ENCODE results near the gene FRMPD1. TPM values are rescaled to one million over a fixed set of nuclear protein-coding genes. Genes with fewer than 3 reads are reported as not detected.

FRMPD1 gene
- total and polyA plus RNA-seq, 2 of the 4 experiments (the other 2 are of a cell fraction), result not detected

GRCh38 chr9:37775216-37775919 is 124.6 kb downstream of the FRMPD1 start (continued):
- TF ChIP-seq ELK1 (IDR thresholded peaks at IDR 0.05; ENCODE audit: borderline replicate concordance, low read depth, low read length), result no peak

GRCh38 chr9:37776328-37776727 is 125.6 kb downstream of the FRMPD1 start:
- H4K20me1 ChIP-seq (ENCODE audit: insufficient read depth, low read length), result no peaks in the 10 kb centered on the region; the same call in 1 of the 2 replicates
- H3K9me1 ChIP-seq (ENCODE audit: insufficient read depth, low read length), result peaks cover 9% of the 10 kb centered on the region; the same call in 1 of the 2 replicates
- no peak overlapping the region for H2BK20ac ChIP-seq (ENCODE audit: low read depth, low read length)
- H3K4me2 ChIP-seq (ENCODE audit: low read depth, low read length), result no peak overlapping the region
- no peak overlapping the region for H3K18ac ChIP-seq (ENCODE audit: low read depth, low read length)
- no peak overlapping the region for H3K27ac ChIP-seq (ENCODE audit: insufficient read depth, low read length)
- no peak overlapping the region for H3K9ac ChIP-seq (ENCODE audit: low read depth, low read length)
- no peak overlapping the region for H2AK5ac ChIP-seq (ENCODE audit: low read depth, low read length)
- CTCF ChIA-PET, result interaction anchor here (0.6 kb wide), 1 partner anchor 9 kb away, joined by 3 read pairs; the partner anchor contains the start of gene EXOSC3
- H3K36me3 ChIP-seq (ENCODE audit: control insufficient read depth, insufficient read depth, low read length), result peaks cover 25% of the 10 kb centered on the region
- POLR2A ChIA-PET (ENCODE audit: unreplicated experiment), result no interaction called here
- H3K23ac ChIP-seq (ENCODE audit: low read depth, low read length), result no peak overlapping the region
- in situ Hi-C loops (cut with MboI; ENCODE audit: low sequenced_read_pairs), result loop anchor here (10.0 kb wide), 1 partner anchor 292 kb away; the partner anchor contains the start of gene POLR1E
- no peak overlapping the region for H2BK15ac ChIP-seq (ENCODE audit: low read depth, low read length)
- H2AFZ ChIP-seq (replicated peaks; ENCODE audit: low read length, poor library complexity), result no peak overlapping the region
- intact Hi-C loops (cut with micrococcal nuclease), result no loop called here
- TF ChIP-seq RCOR1 (IDR thresholded peaks at IDR 0.05; ENCODE audit: insufficient replicate concordance, low read length), result peak; percentile 53
- TF ChIP-seq CEBPB (IDR thresholded peaks at IDR 0.05; ENCODE audit: low read depth, low read length), result peak; percentile 15; the same call in 1 of the 2 replicates
- no peak for TF ChIP-seq USF2 (IDR thresholded peaks at IDR 0.05; ENCODE audit: low read depth, low read length)
- no peak overlapping the region for H3K56ac ChIP-seq (ENCODE audit: extremely low read depth, insufficient read depth, low read length)
- peaks cover 16 to 28% of the 10 kb centered on the region in 2 experiments for H3K79me1 ChIP-seq (ENCODE audit: low read depth in 1 of 2, low read length in 2 of 2)
- peak; percentile 80 for DNase-seq
- BruUV-seq (replicated peaks), result no TSS peak
- H2BK120ac ChIP-seq (ENCODE audit: low read depth, low read length), result no peak overlapping the region
- no CpG with 5 or more reads among the region's 5 CpGs for WGBS, 2 experiments (ENCODE audit: extremely low coverage in 2 of 2, insufficient read length in 1 of 2)
- H3K14ac ChIP-seq (replicated peaks; ENCODE audit: low read depth, low read length), result no peak overlapping the region
- H3K27me3 ChIP-seq (ENCODE audit: control insufficient read depth, insufficient read depth, low read length), result no peaks in the 10 kb centered on the region
- peaks cover 6% of the 10 kb centered on the region for H3K4me1 ChIP-seq (ENCODE audit: control insufficient read depth, insufficient read depth, low read length)
- dilution Hi-C loops (cut with HindIII; ENCODE audit: low sequenced_read_pairs, unreplicated experiment), result no loop called here
- ATAC-seq (ENCODE audit: low read depth), result peak; percentile 76
- no peak overlapping the region for H4K91ac ChIP-seq (ENCODE audit: insufficient read depth, low read depth, low read length)
- no peak overlapping the region for H4K8ac ChIP-seq (ENCODE audit: low read depth in 2 of 2, low read length in 2 of 2)
- peak overlapping the region; percentile 24 for H2BK5ac ChIP-seq (ENCODE audit: low read depth, low read length, poor library complexity, severe bottlenecking)
- H3K4me3 ChIP-seq (ENCODE audit: insufficient read depth, low read depth, low read length), result no peak overlapping the region
- H2AK9ac ChIP-seq (replicated peaks; ENCODE audit: low read depth, low read length, poor library complexity), result no peak overlapping the region
- H3K4ac ChIP-seq (ENCODE audit: low read depth, low read length), result no peak overlapping the region
- H4K5ac ChIP-seq (ENCODE audit: low read depth, low read length), result no peak overlapping the region
- H3K9me3 ChIP-seq (ENCODE audit: control insufficient read depth, insufficient read depth, low read length), result no peaks in the 10 kb centered on the region

All from IMR-90 (cell line).